ENCODE data around the gene ZRANB1.

ZRANB1 gene

GRCh38 chr10:125035588-125036295 is 93.8 kb downstream of the ZRANB1 start:
- no peak for DNase-seq (ENCODE audit: low read depth)

- DNase-seq (ENCODE audit: low read depth), result peak; percentile 48
Observed at GRCh38 chr10:125037145-125037877, 95.4 kb downstream of the ZRANB1 start.

All from fibroblast of gingiva (primary cell).